ENCODE results near the gene AGPAT1.

AGPAT1 gene

DNA sequence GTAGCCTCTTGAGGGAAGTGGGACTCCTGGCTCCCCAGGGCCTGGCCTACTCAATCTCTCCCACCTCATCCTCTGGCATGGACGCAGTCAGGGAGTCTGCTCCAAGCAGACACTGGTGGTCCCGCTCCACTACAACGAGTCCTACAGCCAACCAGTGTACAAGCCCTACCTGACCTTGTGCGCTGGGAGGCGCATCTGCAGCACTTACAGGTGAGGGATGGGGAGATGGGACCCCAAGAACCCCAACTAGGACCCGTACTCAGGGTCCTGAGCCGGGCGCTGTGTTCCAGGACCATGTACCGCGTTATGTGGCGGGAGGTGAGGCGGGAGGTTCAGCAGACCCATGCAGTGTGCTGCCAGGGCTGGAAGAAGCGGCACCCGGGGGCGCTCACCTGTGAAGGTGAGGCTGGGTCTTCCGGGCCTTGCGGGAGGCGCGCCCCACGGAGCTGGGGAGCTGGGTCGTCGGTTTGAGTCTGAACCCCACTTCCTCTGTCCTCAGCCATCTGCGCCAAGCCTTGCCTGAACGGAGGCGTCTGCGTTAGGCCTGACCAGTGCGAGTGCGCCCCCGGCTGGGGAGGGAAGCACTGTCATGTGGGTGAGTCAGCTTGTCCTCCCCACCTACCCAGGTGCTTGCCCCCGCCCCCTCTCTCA lies 9.3 kb downstream of the AGPAT1 start:
- peaks cover 36% of the 10 kb centered on the region for H3K36me3 ChIP-seq (ENCODE audit: control insufficient read depth, insufficient read depth, low read length, severe bottlenecking)
- H3K9ac ChIP-seq (ENCODE audit: low read length) = no peak overlapping the region
- no peak for DNase-seq (ENCODE audit: low read depth)
- H3K9me3 ChIP-seq (ENCODE audit: control insufficient read depth, low read length) = no peaks in the 10 kb centered on the region
- H3K27me3 ChIP-seq (replicated peaks; ENCODE audit: control insufficient read depth, insufficient read depth, low read length) = no peaks in the 10 kb centered on the region
- H3K4me1 ChIP-seq (ENCODE audit: control insufficient read depth, insufficient read depth, low read length) = peaks cover 7% of the 10 kb centered on the region
- H3K4me3 ChIP-seq (ENCODE audit: low read length) = no peak overlapping the region

DNA sequence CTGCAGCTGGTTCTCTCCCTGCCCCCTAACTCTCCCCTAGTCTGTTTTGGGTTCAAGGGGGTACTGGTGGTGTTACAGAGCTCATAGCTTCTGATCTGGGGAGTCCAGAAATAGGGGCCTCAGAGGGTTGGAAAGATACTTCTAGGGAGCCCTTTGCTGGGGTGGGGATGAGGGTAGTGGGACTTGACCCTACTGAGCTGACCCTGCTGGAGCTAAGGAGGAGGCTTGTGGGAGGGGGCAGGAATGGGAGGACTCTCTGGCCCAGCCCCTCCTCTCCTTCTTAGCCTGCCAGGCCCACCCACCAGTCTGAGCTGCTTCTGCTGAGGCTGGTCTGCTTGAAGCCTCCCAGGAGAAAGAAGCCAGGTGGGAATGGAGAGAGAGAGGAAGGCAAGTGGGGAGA lies 11.6 kb downstream of the AGPAT1 start, which contains the start of gene EGFL8:
Gene EGFL8, plus strand, starts transcription at position 301 of the 400 bp plus-strand sequence. CDS start 1,571 bp downstream, outside the sequence.
- no peak for DNase-seq (ENCODE audit: low read depth)
- Histone ChIP-seq H3K27me3 (replicated peaks; ENCODE audit: control insufficient read depth, insufficient read depth, low read length) (no peaks in the 10 kb centered on the region), H3K9ac (ENCODE audit: low read length) (no peak within 1 kb of the TSS), H3K36me3 (ENCODE audit: control insufficient read depth, insufficient read depth, low read length, severe bottlenecking) (peaks cover 22% of the 10 kb centered on the region), H3K4me1 (ENCODE audit: control insufficient read depth, insufficient read depth, low read length) (peaks cover 7% of the 10 kb centered on the region), H3K9me3 (ENCODE audit: control insufficient read depth, low read length) (no peaks in the 10 kb centered on the region), H3K4me3 (ENCODE audit: low read length) (no peak within 1 kb of the TSS)

- Histone ChIP-seq H3K36me3 (ENCODE audit: control insufficient read depth, insufficient read depth, low read length, severe bottlenecking) (peaks cover 26% of the 10 kb centered on the region), H3K4me3 (ENCODE audit: low read length) (no peak overlapping the region), H3K9ac (ENCODE audit: low read length) (no peak overlapping the region), H3K9me3 (ENCODE audit: control insufficient read depth, low read length) (no peaks in the 10 kb centered on the region), H3K27me3 (replicated peaks; ENCODE audit: control insufficient read depth, insufficient read depth, low read length) (no peaks in the 10 kb centered on the region), H3K4me1 (ENCODE audit: control insufficient read depth, insufficient read depth, low read length) (peaks cover 3% of the 10 kb centered on the region)
- DNase-seq (ENCODE audit: low read depth) = no peak
Observed at GRCh38 chr6:32163559-32164258, 12.2 kb downstream of the AGPAT1 start.

GRCh38 chr6:32158052-32158451 lies 17.8 kb downstream of the AGPAT1 start:
- Histone ChIP-seq H3K4me1 (ENCODE audit: control insufficient read depth, insufficient read depth, low read length) (peaks cover 17% of the 10 kb centered on the region), H3K9ac (ENCODE audit: low read length) (no peak overlapping the region), H3K9me3 (ENCODE audit: control insufficient read depth, low read length) (no peaks in the 10 kb centered on the region), H3K4me3 (ENCODE audit: low read length) (no peak overlapping the region), H3K27me3 (replicated peaks; ENCODE audit: control insufficient read depth, insufficient read depth, low read length) (no peaks in the 10 kb centered on the region), H3K36me3 (ENCODE audit: control insufficient read depth, insufficient read depth, low read length, severe bottlenecking) (peaks cover 21% of the 10 kb centered on the region)
- no peak for DNase-seq (ENCODE audit: low read depth)

DNA sequence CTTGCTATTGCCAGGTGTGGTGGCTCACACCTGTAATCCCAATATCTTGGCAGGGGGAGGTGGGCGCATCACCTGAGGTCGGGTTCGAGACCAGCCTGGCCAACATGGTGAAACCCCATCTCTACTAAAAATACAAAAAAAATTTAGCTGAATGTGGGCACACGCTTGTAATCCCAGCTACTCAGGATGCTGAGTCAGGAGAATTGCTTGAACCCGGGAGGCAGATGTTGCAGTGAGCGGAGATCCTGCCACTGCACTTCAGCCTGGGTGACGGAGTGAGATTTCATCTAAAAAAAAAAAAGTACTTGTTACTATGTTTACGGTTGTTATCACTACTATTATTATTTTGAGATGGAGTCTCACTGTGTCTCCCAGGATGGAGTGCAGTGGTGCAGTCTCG lies 19.0 kb downstream of the AGPAT1 start:
- H3K27me3 ChIP-seq (replicated peaks; ENCODE audit: control insufficient read depth, insufficient read depth, low read length) = no peaks in the 10 kb centered on the region
- no peak overlapping the region for H3K9ac ChIP-seq (ENCODE audit: low read length)
- no peak for DNase-seq (ENCODE audit: low read depth)
- no peaks in the 10 kb centered on the region for H3K9me3 ChIP-seq (ENCODE audit: control insufficient read depth, low read length)
- H3K36me3 ChIP-seq (ENCODE audit: control insufficient read depth, insufficient read depth, low read length, severe bottlenecking) = peaks cover 21% of the 10 kb centered on the region
- H3K4me1 ChIP-seq (ENCODE audit: control insufficient read depth, insufficient read depth, low read length) = peaks cover 28% of the 10 kb centered on the region
- H3K4me3 ChIP-seq (ENCODE audit: low read length) = no peak overlapping the region

GRCh38 chr6:32154514-32155161 lies 21.2 kb downstream of the AGPAT1 start:
- DNase-seq (ENCODE audit: low read depth) = peak; percentile 82

GRCh38 chr6:32153564-32154513 lies 22.0 kb downstream of the AGPAT1 start, which contains the start of gene PPT2:
Gene PPT2 (plus strand): TSS chr6:32154141. CDS start chr6:32154595, 454 bp downstream.
- Histone ChIP-seq H3K9ac (ENCODE audit: low read length) (peak within 1 kb of the TSS; percentile 88), H3K27me3 (replicated peaks; ENCODE audit: control insufficient read depth, insufficient read depth, low read length) (peaks cover 6% of the 10 kb centered on the region)

More at GRCh38 chr6:32154514-32155161, 21.2 kb downstream of the AGPAT1 start:
- H3K4me3 ChIP-seq (ENCODE audit: low read length) = peak overlapping the region; percentile 90
- no peaks in the 10 kb centered on the region for H3K9me3 ChIP-seq (ENCODE audit: control insufficient read depth, low read length)
- H3K9ac ChIP-seq (ENCODE audit: low read length) = peak overlapping the region; percentile 88
- peaks cover 21% of the 10 kb centered on the region for H3K36me3 ChIP-seq (ENCODE audit: control insufficient read depth, insufficient read depth, low read length, severe bottlenecking)
- H3K4me1 ChIP-seq (ENCODE audit: control insufficient read depth, insufficient read depth, low read length) = peaks cover 28% of the 10 kb centered on the region
- H3K27me3 ChIP-seq (replicated peaks; ENCODE audit: control insufficient read depth, insufficient read depth, low read length) = peaks cover 6% of the 10 kb centered on the region

DNA sequence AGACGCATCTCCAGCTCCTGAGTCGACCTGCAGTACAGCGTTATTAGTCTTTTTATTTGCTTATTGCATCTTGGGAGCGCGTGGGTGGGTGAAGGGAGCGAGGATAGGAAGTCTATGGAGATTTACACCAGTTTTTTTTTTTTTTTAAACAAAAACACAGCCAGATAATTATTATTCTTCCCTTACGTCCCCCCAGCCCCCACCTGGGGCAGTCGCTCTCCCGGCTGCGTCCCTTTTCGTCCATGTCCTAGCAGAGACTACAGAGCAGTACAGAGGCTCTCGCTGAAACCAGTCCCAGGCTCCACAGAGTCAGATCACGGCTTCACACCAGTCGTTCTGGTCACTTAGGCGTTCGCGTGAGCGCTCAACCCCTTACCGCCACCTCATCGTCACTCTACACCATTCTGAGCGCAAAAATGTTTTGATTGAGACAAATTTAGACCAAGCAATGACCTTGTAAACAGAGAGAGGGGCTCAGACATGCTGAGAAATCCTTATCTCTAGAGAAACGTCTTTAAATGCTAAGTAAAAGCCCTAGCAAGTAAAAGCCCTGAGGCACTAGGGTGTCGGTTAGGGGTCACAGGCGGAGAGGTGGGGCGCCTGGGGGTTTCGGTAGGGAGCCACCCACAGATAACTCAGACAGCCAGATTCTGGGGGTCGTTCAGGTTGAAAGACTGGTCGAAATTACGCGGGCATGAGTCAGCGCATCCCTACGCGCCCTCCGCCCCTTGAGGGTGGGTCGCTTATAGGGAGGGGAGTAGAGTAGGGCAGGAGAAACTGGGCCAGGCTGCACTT lies 22.9 kb downstream of the AGPAT1 start:
- H3K27me3 ChIP-seq (replicated peaks; ENCODE audit: control insufficient read depth, insufficient read depth, low read length) = peaks cover 6% of the 10 kb centered on the region
- no peaks in the 10 kb centered on the region for H3K9me3 ChIP-seq (ENCODE audit: control insufficient read depth, low read length)
- H3K36me3 ChIP-seq (ENCODE audit: control insufficient read depth, insufficient read depth, low read length, severe bottlenecking) = peaks cover 11% of the 10 kb centered on the region
- H3K9ac ChIP-seq (ENCODE audit: low read length) = peak overlapping the region; percentile 88
- H3K4me1 ChIP-seq (ENCODE audit: control insufficient read depth, insufficient read depth, low read length) = peaks cover 28% of the 10 kb centered on the region
- H3K4me3 ChIP-seq (ENCODE audit: low read length) = peak overlapping the region; percentile 90
- DNase-seq (ENCODE audit: low read depth) = peak; percentile 76

More at GRCh38 chr6:32153564-32154513, 22.0 kb downstream of the AGPAT1 start, which contains the start of gene PPT2:
- peaks cover 28% of the 10 kb centered on the region for H3K4me1 ChIP-seq (ENCODE audit: control insufficient read depth, insufficient read depth, low read length)
- peaks cover 20% of the 10 kb centered on the region for H3K36me3 ChIP-seq (ENCODE audit: control insufficient read depth, insufficient read depth, low read length, severe bottlenecking)
- peak within 1 kb of the TSS; percentile 90 for H3K4me3 ChIP-seq (ENCODE audit: low read length)
- H3K9me3 ChIP-seq (ENCODE audit: control insufficient read depth, low read length) = no peaks in the 10 kb centered on the region
- DNase-seq (ENCODE audit: low read depth) = peak; percentile 96

DNA sequence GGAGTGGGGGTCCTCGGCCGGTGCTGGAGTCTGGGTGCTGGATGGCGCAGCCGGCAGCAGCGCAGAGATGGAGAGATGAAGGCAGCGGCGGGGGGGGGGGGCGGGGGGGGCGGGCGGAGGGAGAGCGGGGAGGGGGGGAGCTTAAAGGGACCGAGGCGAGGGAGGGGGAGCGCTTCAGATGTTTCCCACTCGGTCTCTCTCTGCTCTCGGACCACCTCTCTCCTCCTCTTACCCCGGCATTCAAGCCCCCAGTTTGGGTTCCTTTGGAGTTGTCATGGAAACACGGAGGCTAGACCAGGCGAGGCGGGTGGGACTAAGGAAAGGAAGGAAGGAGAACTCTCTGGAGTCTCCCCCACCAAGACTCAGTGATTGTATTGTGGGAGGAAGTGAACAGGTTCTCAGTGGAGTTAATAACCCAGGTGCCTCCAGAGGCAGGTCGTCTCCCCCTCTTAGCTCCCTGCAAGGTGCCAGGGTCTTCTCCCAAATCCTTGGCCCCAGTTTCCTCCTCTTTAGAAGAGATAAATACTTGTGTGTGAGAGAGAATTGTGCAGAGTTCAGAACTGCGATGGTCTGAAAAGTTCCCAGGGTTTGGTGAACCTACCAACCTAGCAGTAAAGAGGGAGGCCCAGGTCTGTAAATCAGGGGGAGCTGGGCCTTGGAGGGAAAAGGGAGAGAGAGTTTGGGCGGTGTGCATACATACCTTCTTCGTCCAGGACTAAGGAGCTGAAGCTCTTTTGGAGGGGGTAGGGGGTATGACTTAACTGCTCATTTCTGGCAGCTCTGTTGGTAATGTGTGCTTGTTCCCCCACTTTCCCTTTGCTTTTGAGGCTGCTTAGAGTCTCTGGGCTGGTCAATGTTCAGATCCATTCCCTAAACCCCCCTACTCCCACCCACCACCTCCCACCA lies 23.8 kb downstream of the AGPAT1 start, which contains the start of gene PRRT1:
Gene PRRT1, minus strand, starts transcription at position 77 of the 906 bp plus-strand sequence. CDS start 112 bp downstream, outside the sequence.
- Histone ChIP-seq H3K9ac (ENCODE audit: low read length) (peak within 1 kb of the TSS; percentile 88), H3K36me3 (ENCODE audit: control insufficient read depth, insufficient read depth, low read length, severe bottlenecking) (peaks cover 2% of the 10 kb centered on the region), H3K4me3 (ENCODE audit: low read length) (peak within 1 kb of the TSS; percentile 90), H3K9me3 (ENCODE audit: control insufficient read depth, low read length) (no peaks in the 10 kb centered on the region), H3K4me1 (ENCODE audit: control insufficient read depth, insufficient read depth, low read length) (peaks cover 28% of the 10 kb centered on the region), H3K27me3 (replicated peaks; ENCODE audit: control insufficient read depth, insufficient read depth, low read length) (peaks cover 6% of the 10 kb centered on the region)
- DNase-seq (ENCODE audit: low read depth) = peak; percentile 44
